ENCODE data around the gene CD163L1. TPM values are rescaled to one million over a fixed set of nuclear protein-coding genes. Genes with fewer than 3 reads are reported as not detected.
A peak's percentile ranks its signal among the peaks of the same experiment; 100 is the strongest.
"Not testable (repeated sequence)": the region's sequence is repeated elsewhere in the genome, so short reads cannot be mapped to it uniquely, and the experiment has no call there.

Gene CD163L1
- total and polyA plus RNA-seq, 11 donors, result 0.25 to 14.0 (median 2.2) TPM

DNA sequence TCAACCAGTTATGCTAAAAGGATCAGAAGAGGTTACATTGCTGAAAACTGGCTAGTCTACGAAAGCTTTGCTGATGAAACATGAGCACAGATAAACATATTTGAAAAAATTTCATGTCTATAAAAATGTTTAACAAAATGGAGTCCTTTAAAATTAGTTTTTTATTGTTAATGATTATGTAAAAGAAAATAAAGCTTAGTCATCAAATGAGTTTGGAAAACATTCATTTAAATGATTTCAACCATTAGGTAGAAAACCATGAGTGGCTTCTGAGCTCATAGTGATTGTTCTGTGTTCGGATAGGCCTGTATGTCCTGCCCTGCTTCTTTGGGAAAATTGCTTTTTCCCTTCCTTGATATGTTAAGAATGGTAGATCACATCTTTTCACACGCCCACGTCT is 584 bp upstream of the CD163L1 start:
- no peak for ATAC-seq

DNA sequence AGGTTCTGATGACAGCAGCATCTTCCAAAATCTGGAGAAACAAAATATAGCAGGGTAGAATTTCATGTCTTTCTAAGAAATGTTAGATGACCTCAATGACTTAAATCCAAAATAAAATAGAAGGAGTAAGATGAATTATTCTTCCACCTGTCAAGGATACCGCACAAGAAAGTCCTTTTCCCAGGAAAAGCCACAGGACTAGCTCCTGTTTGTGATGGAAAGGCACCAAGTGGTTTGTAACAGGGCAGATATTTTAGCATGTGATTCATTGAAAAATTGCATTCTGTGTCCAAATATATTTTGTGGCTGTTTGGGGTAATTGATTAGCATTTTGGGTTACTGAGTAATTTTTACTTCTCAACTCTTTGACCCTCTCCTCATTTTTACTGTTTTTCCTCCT is 2.7 kb downstream of the CD163L1 start:
- H3K9me3 ChIP-seq, result peaks cover 0 to 7% (median 0%) of the 10 kb centered on the region in 12 donors
- TF ChIP-seq POLR2A (IDR thresholded peaks at IDR 0.05) (no peak), CTCF (IDR thresholded peaks at IDR 0.05) (no peak)
- 89 to 97% (median 93%) methylated on average over 1 of the region's 1 CpG for WGBS, 4 donors
- no peak overlapping the region for H3K27ac ChIP-seq
- H3K4me1 ChIP-seq, result peaks cover 0 to 14% (median 0%) of the 10 kb centered on the region in 12 donors
- intact Hi-C loops (cut with DNase I), result no loop called here
- ATAC-seq (no peak), DNase-seq (no peak)
- no peak overlapping the region for H3K4me3 ChIP-seq
- H3K36me3 ChIP-seq, result no peaks in the 10 kb centered on the region
- peaks cover 4 to 37% (median 20%) of the 10 kb centered on the region in 9 donors for H3K27me3 ChIP-seq

More for the DNA sequence above, 584 bp upstream of the CD163L1 start:
- Histone ChIP-seq H3K9me3 (peaks cover 0 to 7% (median 0%) of the 10 kb centered on the region in 12 donors), H3K27ac (peak overlapping the region in 1 of 12 donors; percentile 81), H3K4me1 (peaks cover 0 to 18% (median 0%) of the 10 kb centered on the region in 12 donors), H3K36me3 (no peaks in the 10 kb centered on the region), H3K27me3 (peaks cover 2 to 31% (median 18%) of the 10 kb centered on the region in 9 donors), H3K4me3 (no peak overlapping the region)
- DNase-seq, result no peak
- intact Hi-C loops (cut with DNase I), result no loop called here
- TF ChIP-seq POLR2A (IDR thresholded peaks at IDR 0.05), result no peak
- WGBS, 4 donors, result 69 to 78% (median 74%) methylated on average over 4 of the region's 4 CpGs

DNA sequence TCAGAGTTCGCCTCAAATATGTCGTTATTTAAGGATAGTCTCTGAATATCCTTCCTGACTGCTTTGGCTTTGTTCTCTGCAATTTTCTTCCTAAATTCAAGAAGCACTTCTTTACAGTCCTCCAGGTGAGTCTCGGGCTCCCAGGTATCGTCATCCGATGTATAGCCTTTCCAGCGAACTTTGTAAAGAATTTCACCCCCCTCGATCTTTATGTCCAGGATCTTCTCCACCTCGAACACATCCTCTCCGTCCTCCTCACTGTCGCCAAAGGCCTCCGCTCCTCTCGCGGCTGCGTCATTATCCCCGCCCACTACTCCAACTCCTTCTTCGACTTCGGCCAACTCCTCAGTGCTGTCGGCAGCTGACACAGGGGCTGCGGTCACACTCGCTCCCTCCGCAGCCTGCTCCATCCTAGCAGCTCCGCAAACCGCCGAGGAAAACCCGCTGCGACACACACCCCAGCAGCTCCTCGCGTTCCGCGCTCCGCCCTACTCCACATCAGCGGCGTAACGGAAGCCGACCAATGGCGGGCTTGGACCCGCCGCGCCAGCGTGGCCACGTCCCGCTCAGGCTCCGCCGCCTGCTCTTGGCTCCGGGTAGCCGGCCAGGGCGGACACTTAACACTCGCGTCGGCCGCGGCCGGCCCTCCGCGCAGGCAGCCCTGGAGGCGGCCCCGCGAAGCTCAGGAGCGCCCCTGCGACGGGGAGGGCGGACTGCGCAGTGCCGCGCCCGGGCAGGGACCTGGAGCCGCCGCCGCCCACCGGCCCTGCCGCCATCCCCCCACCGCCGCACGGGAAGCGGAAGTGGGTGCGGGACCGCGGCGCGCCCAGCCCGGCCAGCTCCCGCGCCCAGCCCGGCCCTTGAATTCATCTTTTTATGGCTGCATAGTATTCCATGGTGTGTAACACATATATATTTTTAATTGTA is 4.1 kb downstream of the CD163L1 start:
- ATAC-seq, result peak; percentile 47 to 84 (median 66)
- peaks cover 0 to 7% (median 0%) of the 10 kb centered on the region in 12 donors for H3K9me3 ChIP-seq
- 10 to 16% (median 14%) methylated on average over 62 to 84 of the region's 84 CpGs for WGBS, 4 donors
- TF ChIP-seq POLR2A (IDR thresholded peaks at IDR 0.05) (no peak), CTCF (IDR thresholded peaks at IDR 0.05) (no peak)
- H3K4me1 ChIP-seq, result peaks cover 0 to 6% (median 0%) of the 10 kb centered on the region in 12 donors
- intact Hi-C loops (cut with DNase I), result no loop called here
- H3K4me3 ChIP-seq, result peak overlapping the region in 8 of 12 donors; percentile 22 to 46 (median 29)
- H3K36me3 ChIP-seq, result no peaks in the 10 kb centered on the region
- H3K27me3 ChIP-seq, result peaks cover 4 to 37% (median 20%) of the 10 kb centered on the region in 9 donors
- H3K27ac ChIP-seq, result no peak overlapping the region
- peak in 4 of 5 donors; percentile 15 to 71 (median 34) for DNase-seq

DNA sequence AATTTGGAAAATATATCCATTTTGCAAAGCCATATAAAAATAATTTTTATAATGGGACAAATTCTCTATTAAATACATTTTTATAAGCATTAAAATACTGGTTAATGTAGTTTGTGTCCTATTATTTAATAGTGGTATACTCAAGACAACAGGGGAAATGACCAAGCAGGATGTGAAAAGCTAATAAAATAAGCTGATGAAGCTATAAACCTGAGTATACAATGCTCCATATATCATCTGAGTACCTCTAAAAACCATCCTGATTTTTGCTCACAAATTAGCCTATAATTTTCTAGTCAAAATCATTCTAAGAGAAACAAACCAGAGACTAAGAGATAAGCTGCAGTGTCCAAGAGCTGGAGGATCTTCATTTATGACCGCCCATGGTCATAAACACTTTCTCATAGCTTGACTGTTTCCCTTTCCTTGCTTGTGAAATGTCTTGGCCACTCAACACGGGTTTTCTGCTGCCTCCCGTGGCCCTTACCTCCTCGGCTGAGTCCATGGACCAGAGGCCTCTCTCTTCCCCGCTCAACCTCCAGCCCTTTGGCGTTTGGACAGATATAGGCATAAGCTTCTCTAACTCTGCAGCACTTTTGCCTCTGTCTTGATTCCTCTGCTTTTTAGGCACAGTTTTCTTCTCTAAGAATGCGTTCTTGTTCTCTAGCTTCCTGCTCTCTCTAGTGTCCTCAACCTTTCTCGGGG is 5.5 kb downstream of the CD163L1 start:
- intact Hi-C loops (cut with DNase I); ATAC-seq; DNase-seq; H3K27ac ChIP-seq; H3K4me1 ChIP-seq; H3K4me3 ChIP-seq; H3K9me3 ChIP-seq; H3K36me3 ChIP-seq: not testable (repeated sequence)
- WGBS, 4 donors, result 82 to 89% (median 86%) methylated on average over 8 of the region's 8 CpGs
- peaks cover 4 to 37% (median 20%) of the 10 kb centered on the region in 9 donors for H3K27me3 ChIP-seq

DNA sequence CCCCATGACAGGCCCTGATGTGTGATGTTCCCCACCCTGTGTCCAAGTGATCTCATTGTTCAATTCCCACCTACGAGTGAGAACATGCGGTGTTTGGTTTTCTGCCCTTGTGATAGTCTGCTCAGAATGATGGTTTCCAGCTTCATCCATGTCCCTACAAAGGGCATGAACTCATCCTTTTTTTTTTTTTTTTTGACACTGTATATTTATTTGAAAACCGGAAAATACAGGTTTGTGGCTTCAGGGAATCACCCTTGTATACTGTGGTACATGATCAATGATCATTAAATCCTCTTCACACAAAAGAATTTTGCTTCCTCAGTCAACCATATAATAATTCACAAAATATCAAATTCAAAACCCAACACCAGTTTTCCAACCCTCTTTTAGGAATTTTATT is 6.5 kb downstream of the CD163L1 start:
- H3K27me3 ChIP-seq, result peaks cover 4 to 36% (median 20%) of the 10 kb centered on the region in 9 donors
- H3K4me3 ChIP-seq; DNase-seq; H3K4me1 ChIP-seq; ATAC-seq; intact Hi-C loops (cut with DNase I); H3K27ac ChIP-seq; H3K9me3 ChIP-seq; H3K36me3 ChIP-seq: not testable (repeated sequence)
- 84 to 92% (median 87%) methylated on average over 3 of the region's 3 CpGs for WGBS, 4 donors

Measured in heart left ventricle (tissue), 16 donors.